ENCODE measurements around the gene PGM5. TPM values are rescaled to one million over a fixed set of nuclear protein-coding genes. Genes with fewer than 3 reads are reported as not detected.

The PGM5 gene
- total and polyA plus RNA-seq, 4 donors: 4.3 to 51.7 (median 12.0) TPM

GRCh38 chr9:68419901-68420300 is 63.5 kb downstream of the PGM5 start:
- peak overlapping the region in 1 of 2 donors; percentile 38 for H3K27ac ChIP-seq (ENCODE audit: low read depth in 1 of 2, low read length in 1 of 2)
- no peaks in the 10 kb centered on the region for H3K27me3 ChIP-seq (ENCODE audit: control insufficient read depth in 3 of 3, insufficient read depth in 3 of 3, low read length in 2 of 3)
- no peak overlapping the region for H3K9ac ChIP-seq (ENCODE audit: insufficient read depth in 1 of 2, low read length in 2 of 2)
- H3K4me1 ChIP-seq (ENCODE audit: control insufficient read depth in 5 of 5, insufficient read depth in 5 of 5, low read length in 5 of 5): peaks cover 0 to 27% (median 16%) of the 10 kb centered on the region in 5 donors
- DNase-seq (no peak), ATAC-seq (ENCODE audit: insufficient read depth, low FRiP score) (no peak)
- H3K36me3 ChIP-seq (ENCODE audit: control insufficient read depth in 4 of 4, insufficient read depth in 4 of 4, low read length in 4 of 4): peaks cover 0 to 6% (median 2%) of the 10 kb centered on the region in 4 donors
- H3K4me3 ChIP-seq: no peak overlapping the region
- 72 to 84% methylated on average over 3 of the region's 3 CpGs for WGBS, 2 donors
- peaks cover 0 to 3% (median 0%) of the 10 kb centered on the region in 4 donors for H3K9me3 ChIP-seq (ENCODE audit: control insufficient read depth in 4 of 4, insufficient read depth in 3 of 4, low read length in 3 of 4)
- TF ChIP-seq, protein P1, sequence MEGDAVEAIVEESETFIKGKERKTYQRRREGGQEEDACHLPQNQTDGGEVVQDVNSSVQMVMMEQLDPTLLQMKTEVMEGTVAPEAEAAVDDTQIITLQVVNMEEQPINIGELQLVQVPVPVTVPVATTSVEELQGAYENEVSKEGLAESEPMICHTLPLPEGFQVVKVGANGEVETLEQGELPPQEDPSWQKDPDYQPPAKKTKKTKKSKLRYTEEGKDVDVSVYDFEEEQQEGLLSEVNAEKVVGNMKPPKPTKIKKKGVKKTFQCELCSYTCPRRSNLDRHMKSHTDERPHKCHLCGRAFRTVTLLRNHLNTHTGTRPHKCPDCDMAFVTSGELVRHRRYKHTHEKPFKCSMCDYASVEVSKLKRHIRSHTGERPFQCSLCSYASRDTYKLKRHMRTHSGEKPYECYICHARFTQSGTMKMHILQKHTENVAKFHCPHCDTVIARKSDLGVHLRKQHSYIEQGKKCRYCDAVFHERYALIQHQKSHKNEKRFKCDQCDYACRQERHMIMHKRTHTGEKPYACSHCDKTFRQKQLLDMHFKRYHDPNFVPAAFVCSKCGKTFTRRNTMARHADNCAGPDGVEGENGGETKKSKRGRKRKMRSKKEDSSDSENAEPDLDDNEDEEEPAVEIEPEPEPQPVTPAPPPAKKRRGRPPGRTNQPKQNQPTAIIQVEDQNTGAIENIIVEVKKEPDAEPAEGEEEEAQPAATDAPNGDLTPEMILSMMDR (IDR thresholded peaks at IDR 0.05; ENCODE audit: control extremely low read depth, extremely low read depth): no peak

- DNase-seq (no peak), ATAC-seq (ENCODE audit: insufficient read depth, low FRiP score) (no peak)
- peaks cover 0 to 9% (median 3%) of the 10 kb centered on the region in 4 donors for H3K36me3 ChIP-seq (ENCODE audit: control insufficient read depth in 4 of 4, insufficient read depth in 4 of 4, low read length in 4 of 4)
- H3K9me3 ChIP-seq (ENCODE audit: control insufficient read depth in 4 of 4, insufficient read depth in 3 of 4, low read length in 3 of 4): no peaks in the 10 kb centered on the region
- H3K27ac ChIP-seq (ENCODE audit: low read depth in 1 of 2, low read length in 1 of 2): no peak overlapping the region
- H3K4me3 ChIP-seq: no peak overlapping the region
- TF ChIP-seq, protein P1 (IDR thresholded peaks at IDR 0.05; ENCODE audit: control extremely low read depth, extremely low read depth): no peak
- WGBS, 2 donors: 66 to 89% methylated on average over 1 of the region's 1 CpG
- H3K4me1 ChIP-seq (ENCODE audit: control insufficient read depth in 5 of 5, insufficient read depth in 5 of 5, low read length in 5 of 5): peaks cover 0 to 14% (median 3%) of the 10 kb centered on the region in 5 donors
- no peak overlapping the region for H3K9ac ChIP-seq (ENCODE audit: insufficient read depth in 1 of 2, low read length in 2 of 2)
- H3K27me3 ChIP-seq (ENCODE audit: control insufficient read depth in 3 of 3, insufficient read depth in 3 of 3, low read length in 2 of 3): no peaks in the 10 kb centered on the region
Measured at GRCh38 chr9:68426755-68427154, 70.3 kb downstream of the PGM5 start.

GRCh38 chr9:68427216-68427977 is 71.0 kb downstream of the PGM5 start:
- Histone ChIP-seq H3K9me3 (ENCODE audit: control insufficient read depth in 4 of 4, insufficient read depth in 3 of 4, low read length in 3 of 4) (no peaks in the 10 kb centered on the region), H3K9ac (ENCODE audit: insufficient read depth in 1 of 2, low read length in 2 of 2) (no peak overlapping the region), H3K4me1 (ENCODE audit: control insufficient read depth in 5 of 5, insufficient read depth in 5 of 5, low read length in 5 of 5) (peaks cover 0 to 14% (median 3%) of the 10 kb centered on the region in 5 donors), H3K36me3 (ENCODE audit: control insufficient read depth in 4 of 4, insufficient read depth in 4 of 4, low read length in 4 of 4) (peaks cover 0 to 9% (median 3%) of the 10 kb centered on the region in 4 donors), H3K27ac (ENCODE audit: low read depth in 1 of 2, low read length in 1 of 2) (no peak overlapping the region), H3K27me3 (ENCODE audit: control insufficient read depth in 3 of 3, insufficient read depth in 3 of 3, low read length in 2 of 3) (no peaks in the 10 kb centered on the region), H3K4me3 (no peak overlapping the region)
- no peak for ATAC-seq (ENCODE audit: insufficient read depth, low FRiP score)
- peak in 1 of 3 donors; percentile 45 for DNase-seq
- TF ChIP-seq, protein P1 (IDR thresholded peaks at IDR 0.05; ENCODE audit: control extremely low read depth, extremely low read depth): no peak

All from lung (tissue), 12 donors.